ENCODE measurements around the gene ITIH1. TPM values are rescaled to one million over a fixed set of nuclear protein-coding genes. Genes with fewer than 3 reads are reported as not detected.

Gene ITIH1
- total RNA-seq, 1 donor from 2014 or later, result not detected

- H3K79me2 ChIP-seq (ENCODE audit: insufficient read depth, low read length), result no peaks in the 10 kb centered on the region
- no peaks in the 10 kb centered on the region for H4K20me1 ChIP-seq (ENCODE audit: insufficient read depth, low read length)
- DNase-seq (ENCODE audit: low read depth) (no peak), FAIRE-seq (no peak)
- H3K27me3 ChIP-seq (ENCODE audit: insufficient read depth, low read length), result no peaks in the 10 kb centered on the region
- H3K4me3 ChIP-seq (ENCODE audit: insufficient read depth, low read depth, low read length), result no peak overlapping the region
- Mint-ChIP-seq H3K4me1 (ENCODE audit: low read depth, unreplicated experiment) (peaks cover 4% of the 10 kb centered on the region), H3K27me3 (ENCODE audit: low read depth, unreplicated experiment) (peaks cover 15% of the 10 kb centered on the region), H3K36me3 (ENCODE audit: low read depth, unreplicated experiment) (peaks cover 2% of the 10 kb centered on the region), H3K4me3 (ENCODE audit: unreplicated experiment) (no peak overlapping the region), H3K27ac (ENCODE audit: unreplicated experiment) (no peak overlapping the region), H3K9me3 (ENCODE audit: unreplicated experiment) (peaks cover 3% of the 10 kb centered on the region)
- no peaks in the 10 kb centered on the region for H3K9me3 ChIP-seq (ENCODE audit: insufficient read depth, low read depth, low read length)
- H2AFZ ChIP-seq (ENCODE audit: low read depth, low read length), result no peak overlapping the region
- TF ChIP-seq, protein P1, sequence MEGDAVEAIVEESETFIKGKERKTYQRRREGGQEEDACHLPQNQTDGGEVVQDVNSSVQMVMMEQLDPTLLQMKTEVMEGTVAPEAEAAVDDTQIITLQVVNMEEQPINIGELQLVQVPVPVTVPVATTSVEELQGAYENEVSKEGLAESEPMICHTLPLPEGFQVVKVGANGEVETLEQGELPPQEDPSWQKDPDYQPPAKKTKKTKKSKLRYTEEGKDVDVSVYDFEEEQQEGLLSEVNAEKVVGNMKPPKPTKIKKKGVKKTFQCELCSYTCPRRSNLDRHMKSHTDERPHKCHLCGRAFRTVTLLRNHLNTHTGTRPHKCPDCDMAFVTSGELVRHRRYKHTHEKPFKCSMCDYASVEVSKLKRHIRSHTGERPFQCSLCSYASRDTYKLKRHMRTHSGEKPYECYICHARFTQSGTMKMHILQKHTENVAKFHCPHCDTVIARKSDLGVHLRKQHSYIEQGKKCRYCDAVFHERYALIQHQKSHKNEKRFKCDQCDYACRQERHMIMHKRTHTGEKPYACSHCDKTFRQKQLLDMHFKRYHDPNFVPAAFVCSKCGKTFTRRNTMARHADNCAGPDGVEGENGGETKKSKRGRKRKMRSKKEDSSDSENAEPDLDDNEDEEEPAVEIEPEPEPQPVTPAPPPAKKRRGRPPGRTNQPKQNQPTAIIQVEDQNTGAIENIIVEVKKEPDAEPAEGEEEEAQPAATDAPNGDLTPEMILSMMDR (IDR thresholded peaks at IDR 0.05; ENCODE audit: insufficient read depth, low read depth, low read length), result peak; percentile 36
- TF ChIP-seq EZH2 (IDR thresholded peaks at IDR 0.05; ENCODE audit: insufficient read depth, low read length), result no peak
- no peak overlapping the region for H3K27ac ChIP-seq (ENCODE audit: low read depth, low read length)
- H3K9ac ChIP-seq (ENCODE audit: low read length), result no peak overlapping the region
- H3K4me1 ChIP-seq (ENCODE audit: insufficient read depth, low read length), result no peaks in the 10 kb centered on the region
- H3K36me3 ChIP-seq (ENCODE audit: insufficient read depth, low read length), result no peaks in the 10 kb centered on the region
- H3K4me2 ChIP-seq (ENCODE audit: low read length), result no peak overlapping the region
These were observed 43.3 kb downstream of the ITIH1 start for GRCh38 chr3:52820736-52821135.

DNA sequence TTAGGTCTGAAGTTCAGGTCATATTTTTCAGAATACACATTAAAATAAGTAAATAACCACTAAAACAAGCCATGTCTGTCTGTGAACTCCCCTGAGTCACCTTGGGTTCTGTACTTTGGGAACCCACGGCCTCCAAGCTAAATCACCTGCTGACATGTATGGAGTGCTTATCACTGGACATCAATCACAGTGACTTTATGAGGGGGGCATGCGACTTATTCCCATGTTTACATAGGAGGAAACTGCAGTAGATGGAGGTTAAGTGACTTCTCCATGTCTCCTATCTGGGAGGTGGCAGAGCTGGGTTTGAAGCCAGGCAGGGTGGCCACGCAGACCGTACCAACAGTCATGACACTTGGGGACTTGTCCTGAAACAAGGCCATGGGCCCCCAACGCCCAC, 45.0 kb downstream of the ITIH1 start:
- no peak for TF ChIP-seq EZH2 (IDR thresholded peaks at IDR 0.05; ENCODE audit: insufficient read depth, low read length)
- TF ChIP-seq, protein P1 (IDR thresholded peaks at IDR 0.05; ENCODE audit: insufficient read depth, low read depth, low read length), result no peak
- FAIRE-seq, result no peak
- H3K36me3 Mint-ChIP-seq (ENCODE audit: low read depth, unreplicated experiment), result peaks cover 2% of the 10 kb centered on the region

DNA sequence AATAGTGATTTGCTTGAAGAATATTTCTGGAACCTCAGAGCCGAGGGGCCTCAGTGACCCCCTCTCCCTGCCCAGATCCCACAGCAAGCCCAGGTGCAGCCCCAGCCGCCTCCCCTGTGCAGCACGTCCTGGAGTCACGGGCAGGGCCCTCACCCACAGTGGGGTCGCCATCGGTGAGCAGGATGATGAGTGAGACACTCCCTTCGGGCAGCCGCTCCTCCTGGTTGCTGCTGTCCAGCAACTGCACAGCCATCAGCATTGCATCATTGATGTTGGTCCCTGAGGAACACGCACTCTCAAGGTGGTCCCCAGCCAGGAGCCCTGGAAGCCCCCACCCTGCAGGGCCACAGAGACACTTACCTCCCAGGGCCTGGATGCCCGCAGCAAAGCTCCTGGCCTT, 46.6 kb downstream of the ITIH1 start:
- Mint-ChIP-seq H3K9me3 (ENCODE audit: unreplicated experiment) (peaks cover 3% of the 10 kb centered on the region), H3K4me3 (ENCODE audit: unreplicated experiment) (no peak overlapping the region), H3K27me3 (ENCODE audit: low read depth, unreplicated experiment) (peaks cover 15% of the 10 kb centered on the region), H3K4me1 (ENCODE audit: low read depth, unreplicated experiment) (peaks cover 4% of the 10 kb centered on the region), H3K27ac (ENCODE audit: unreplicated experiment) (no peak overlapping the region), H3K36me3 (ENCODE audit: low read depth, unreplicated experiment) (peaks cover 4% of the 10 kb centered on the region)
- TF ChIP-seq, protein P1 (IDR thresholded peaks at IDR 0.05; ENCODE audit: insufficient read depth, low read depth, low read length), result no peak
- TF ChIP-seq EZH2 (IDR thresholded peaks at IDR 0.05; ENCODE audit: insufficient read depth, low read length), result no peak
- no peak overlapping the region for H2AFZ ChIP-seq (ENCODE audit: low read depth, low read length)
- no peak overlapping the region for H3K9ac ChIP-seq (ENCODE audit: low read length)
- no peak overlapping the region for H3K27ac ChIP-seq (ENCODE audit: low read depth, low read length)
- FAIRE-seq (no peak), DNase-seq (ENCODE audit: low read depth) (no peak)
- H3K4me2 ChIP-seq (ENCODE audit: low read length), result no peak overlapping the region
- H3K79me2 ChIP-seq (ENCODE audit: insufficient read depth, low read length), result no peaks in the 10 kb centered on the region
- H3K36me3 ChIP-seq (ENCODE audit: insufficient read depth, low read length), result no peaks in the 10 kb centered on the region
- H3K4me1 ChIP-seq (ENCODE audit: insufficient read depth, low read length), result peaks cover 2% of the 10 kb centered on the region
- no peaks in the 10 kb centered on the region for H3K27me3 ChIP-seq (ENCODE audit: insufficient read depth, low read length)
- H4K20me1 ChIP-seq (ENCODE audit: insufficient read depth, low read length), result no peaks in the 10 kb centered on the region
- H3K9me3 ChIP-seq (ENCODE audit: insufficient read depth, low read depth, low read length), result no peaks in the 10 kb centered on the region
- no peak overlapping the region for H3K4me3 ChIP-seq (ENCODE audit: insufficient read depth, low read depth, low read length)

More for the DNA sequence above, 45.0 kb downstream of the ITIH1 start:
- Histone ChIP-seq H3K4me3 (ENCODE audit: insufficient read depth, low read depth, low read length) (no peak overlapping the region), H3K4me1 (ENCODE audit: insufficient read depth, low read length) (no peaks in the 10 kb centered on the region), H3K36me3 (ENCODE audit: insufficient read depth, low read length) (no peaks in the 10 kb centered on the region), H4K20me1 (ENCODE audit: insufficient read depth, low read length) (no peaks in the 10 kb centered on the region), H3K4me2 (ENCODE audit: low read length) (no peak overlapping the region), H2AFZ (ENCODE audit: low read depth, low read length) (no peak overlapping the region), H3K9ac (ENCODE audit: low read length) (no peak overlapping the region), H3K9me3 (ENCODE audit: insufficient read depth, low read depth, low read length) (no peaks in the 10 kb centered on the region), H3K27ac (ENCODE audit: low read depth, low read length) (no peak overlapping the region), H3K27me3 (ENCODE audit: insufficient read depth, low read length) (no peaks in the 10 kb centered on the region), H3K79me2 (ENCODE audit: insufficient read depth, low read length) (no peaks in the 10 kb centered on the region)
- DNase-seq (ENCODE audit: low read depth), result no peak
- Mint-ChIP-seq H3K4me3 (ENCODE audit: unreplicated experiment) (no peak overlapping the region), H3K27me3 (ENCODE audit: low read depth, unreplicated experiment) (peaks cover 9% of the 10 kb centered on the region), H3K9me3 (ENCODE audit: unreplicated experiment) (peaks cover 3% of the 10 kb centered on the region), H3K27ac (ENCODE audit: unreplicated experiment) (no peak overlapping the region), H3K4me1 (ENCODE audit: low read depth, unreplicated experiment) (peaks cover 7% of the 10 kb centered on the region)

Data from astrocyte (in vitro differentiated cells and primary cell).